SK-N-SH (cell line): ENCODE measurements around the gene PHF12. TPM values are rescaled to one million over a fixed set of nuclear protein-coding genes. Genes with fewer than 3 reads are reported as not detected.

Experiments used
- CTCF ChIA-PET: fragments of 300-600, 350-600 bp; formaldehyde crosslinking; extraction: SDS; loops from one replicate; lab custom pipeline; 2021; lab: Yijun Ruan, JAX
- POLR2A ChIA-PET: fragments of 350-600 bp; sonication (Branson Sonifier 250); formaldehyde crosslinking; extraction: SDS; loops from one replicate; lab custom pipeline; 2020; ENCODE audit warnings: antibody characterized with exemption, inconsistent platforms; lab: Yijun Ruan, JAX
- DNase-seq: peaks from one replicate; pipeline ENCODE4 v3.0.0; 2012
- H2AFZ ChIP-seq: fragments of 200-600 bp; sonication (generic); 2 replicates; pipeline ENCODE4 v1.8.1; 2016; ENCODE audit warnings: antibody characterized with exemption, mild to moderate bottlenecking, low read depth
- H3F3A ChIP-seq: fragments of 200-600 bp; sonication (generic); replicated peaks from 2 replicates; pipeline ENCODE3; 2016; ENCODE audit warnings: antibody characterized with exemption, mild to moderate bottlenecking; ENCODE audit not compliant: insufficient read depth
- H3K27ac ChIP-seq, 2 experiments: fragments of 200-500 bp in 1 of 2; fragments of 200-600 bp in 1 of 2; sonication (Bioruptor generic) in 1 of 2; sonication (generic), shearing (Covaris generic) in 1 of 2; 2 replicates each; pipeline versions ENCODE4 v1.5.1 to v1.6.1; 2014 to 2016; ENCODE audit warnings: low read depth in 2 of 2, inconsistent platforms in 1 of 2, low read length in 1 of 2, mild to moderate bottlenecking in 1 of 2, mixed read lengths in 1 of 2
- H3K27me3 ChIP-seq: fragments of 200-600 bp; sonication (generic), shearing (Covaris generic); 2 replicates; pipeline ENCODE4 v1.6.1; 2016; ENCODE audit warnings: mixed run types; ENCODE audit not compliant: insufficient read depth
- H3K36me3 ChIP-seq, 2 experiments: fragments of 200-500 bp in 1 of 2; fragments of 200-600 bp in 1 of 2; sonication (Bioruptor generic) in 1 of 2; sonication (generic) in 1 of 2; replicated peaks in 1 of 2; 2 replicates each; pipeline versions ENCODE3 to v1.5.1; 2014 to 2016; ENCODE audit warnings: low read length in 1 of 2, mild to moderate bottlenecking in 1 of 2; ENCODE audit not compliant: insufficient read depth in 2 of 2, control insufficient read depth in 1 of 2
- H3K4me1 ChIP-seq, 2 experiments: fragments of 200-500 bp in 1 of 2; fragments of 200-600 bp in 1 of 2; sonication (Bioruptor generic) in 1 of 2; sonication (generic), shearing (Covaris generic) in 1 of 2; 2 replicates each; pipeline versions ENCODE4 v1.5.1 to v1.6.1; 2014 to 2016; ENCODE audit warnings: low read depth in 1 of 2, low read length in 1 of 2, mixed run types in 1 of 2; ENCODE audit not compliant: insufficient read depth in 2 of 2, control insufficient read depth in 1 of 2
- H3K4me2 ChIP-seq: fragments of 200-600 bp; sonication (generic), shearing (Covaris generic); 2 replicates; pipeline ENCODE4 v1.6.1; 2017; ENCODE audit warnings: mixed run types
- H3K4me3 ChIP-seq, 2 experiments: fragments of 200-500 bp in 1 of 2; fragments of 200-600 bp in 1 of 2; sonication (Bioruptor generic) in 1 of 2; sonication (generic), shearing (Covaris generic) in 1 of 2; 2 replicates each; pipeline versions ENCODE4 v1.5.1 to v1.8.1; 2014 to 2016; ENCODE audit warnings: low read depth in 2 of 2, inconsistent platforms in 1 of 2, low read length in 1 of 2, mild to moderate bottlenecking in 1 of 2, mixed read lengths in 1 of 2, moderate library complexity in 1 of 2
- H3K79me2 ChIP-seq: fragments of 200-600 bp; sonication (generic); 2 replicates; pipeline ENCODE4 v1.8.1; 2017; ENCODE audit warnings: mild to moderate bottlenecking; ENCODE audit not compliant: insufficient read depth
- H3K9ac ChIP-seq: fragments of 200-600 bp; sonication (generic); 2 replicates; pipeline ENCODE4 v1.6.1; 2017; ENCODE audit warnings: mixed run types
- H3K9me2 ChIP-seq: fragments of 200-600 bp; sonication (generic); 2 replicates; pipeline ENCODE4 v1.6.1; 2017; ENCODE audit warnings: mixed run types
- H3K9me3 ChIP-seq: fragments of 200-600 bp; sonication (generic); 2 replicates; pipeline ENCODE4 v1.6.1; 2017; ENCODE audit warnings: mixed run types, mild to moderate bottlenecking, moderate library complexity
- H4K20me1 ChIP-seq: fragments of 200-600 bp; sonication (generic); 2 replicates; pipeline ENCODE4 v1.6.1; 2017; ENCODE audit warnings: mild to moderate bottlenecking, mixed run types; ENCODE audit not compliant: insufficient read depth
- CTCF ChIP-seq: fragments of 200-600 bp; sonication (generic); IDR thresholded peaks from 2 replicates; pipeline ENCODE4 v1.6.1; 2017; ENCODE audit warnings: antibody characterized with exemption, mild to moderate bottlenecking, moderate library complexity
- ELF1 ChIP-seq: IDR thresholded peaks from 2 replicates; pipeline ENCODE4 v1.4.0; 2012
- EP300 ChIP-seq, 2 experiments: IDR thresholded peaks; 2 replicates each; pipeline versions ENCODE4 v1.4.0 to v1.6.1; 2012; ENCODE audit warnings: borderline replicate concordance in 1 of 2, low read depth in 1 of 2, low read length in 1 of 2
- FOXJ3 ChIP-seq: sonication (generic); formaldehyde crosslinking; IDR thresholded peaks from 2 replicates; pipeline ENCODE4 v1.5.1; 2020; ENCODE audit warnings: mild to moderate bottlenecking, missing genetic modification reagents
- FOXM1 ChIP-seq: IDR thresholded peaks from 2 replicates; pipeline ENCODE4 v1.4.0; 2012; ENCODE audit warnings: low read depth, mild to moderate bottlenecking
- GATA2 ChIP-seq: sonication (generic); formaldehyde crosslinking; IDR thresholded peaks from 2 replicates; pipeline ENCODE4 v1.5.0; 2020; ENCODE audit warnings: mild to moderate bottlenecking, missing genetic modification reagents
- MAX ChIP-seq: IDR thresholded peaks from 2 replicates; pipeline ENCODE4 v1.4.0; 2012; ENCODE audit warnings: low read depth
- MEF2A ChIP-seq: IDR thresholded peaks from 2 replicates; pipeline ENCODE4 v1.4.0; 2012; ENCODE audit warnings: low read depth, borderline replicate concordance
- POLR2AphosphoS5 ChIP-seq: IDR thresholded peaks from 2 replicates; pipeline ENCODE4 v1.6.1; 2012; ENCODE audit warnings: low read depth, low read length
- RAD21 ChIP-seq: IDR thresholded peaks from 2 replicates; pipeline ENCODE4 v1.6.1; 2012; ENCODE audit warnings: mild to moderate bottlenecking, low read length
- RCOR1 ChIP-seq: fragments of 150-350 bp; IDR thresholded peaks from 2 replicates; pipeline ENCODE4 v1.6.1; 2017; ENCODE audit warnings: antibody characterized with exemption, low read length
- REST ChIP-seq: IDR thresholded peaks from 2 replicates; pipeline ENCODE4 v1.6.1; 2012; ENCODE audit warnings: mild to moderate bottlenecking, low read depth, low read length, moderate library complexity
- USF1 ChIP-seq: IDR thresholded peaks from 2 replicates; pipeline ENCODE4 v1.4.0; 2012; ENCODE audit warnings: low read depth, borderline replicate concordance
- YY1 ChIP-seq: IDR thresholded peaks from 2 replicates; pipeline ENCODE4 v1.4.0; 2012; ENCODE audit warnings: low read depth, mild to moderate bottlenecking
- ZBTB33 ChIP-seq: IDR thresholded peaks from 2 replicates; pipeline ENCODE4 v1.4.0; 2012; ENCODE audit warnings: low read depth, borderline replicate concordance
- WGBS: methylation state at CpG from one replicate; pipeline ENCODE4 v1.1.6; 2017; ENCODE audit warnings: low lambda C conversion rate; 5-methylcytosine and 5-hydroxymethylcytosine counted together
- polyA plus RNA-seq, 3 experiments: library from polyadenylated mRNA; depleted of rRNA; stranded (reverse); fragments of >200 nt; gene quantifications; 2 replicates each; pipeline ENCODE4 v1.2.3, GENCODE V29; 2012
- TF ChIP-seq, protein P1 (sequence below): fragments of 150-350 bp; IDR thresholded peaks from 2 replicates; pipeline ENCODE4 v1.6.1; 2016; ENCODE audit warnings: mild to moderate bottlenecking, low read depth, low read length

PHF12 gene
- polyA plus RNA-seq, 1 of the 3 experiments (the other 2 are of a cell fraction), result 24.0 TPM

GRCh38 chr17:28977659-28978355 is 26.5 kb upstream of the PHF12 start:
- no peak for DNase-seq
- Histone ChIP-seq H3K4me2 (no peak overlapping the region), H3K4me3 (no peak overlapping the region), H3K27ac (peak overlapping the region in 1 of 2 experiments; percentile 24; a peak in 1 of 4 replicates), H2AFZ (no peak overlapping the region), H3K36me3 (no peaks in the 10 kb centered on the region), H3K27me3 (peaks cover 4% of the 10 kb centered on the region; the same call in 1 of the 2 replicates), H4K20me1 (0 out of 2 replicates have a peak, but pooled peaks cover 4% of the 10 kb centered on the region), H3K9me2 (no peaks in the 10 kb centered on the region), H3F3A (no peaks in the 10 kb centered on the region), H3K9me3 (no peaks in the 10 kb centered on the region), H3K9ac (no peak overlapping the region), H3K4me1 (peaks cover 3 to 59% of the 10 kb centered on the region in 2 experiments), H3K79me2 (no peaks in the 10 kb centered on the region)
- POLR2A ChIA-PET, result no interaction called here
- CTCF ChIA-PET, result interaction anchor here (1.0 to 3.4 kb wide), 6 partner anchors 13 to 603 kb away, joined by 3 to 11 read pairs (median 4); no protein-coding TSS in a partner anchor
- WGBS, result 72% methylated on average over 6 of the region's 8 CpGs
- TF ChIP-seq FOXJ3 (CRISPR knock-in tag), result no peak
- no peak for TF ChIP-seq ELF1
- TF ChIP-seq USF1, result no peak
- TF ChIP-seq ZBTB33, result no peak
- TF ChIP-seq GATA2 (CRISPR knock-in tag), result no peak
- no peak for TF ChIP-seq FOXM1
- no peak for TF ChIP-seq CTCF
- TF ChIP-seq YY1, result no peak
- TF ChIP-seq EP300 (IDR thresholded peaks at IDR 0.05; ENCODE audit: borderline replicate concordance in 1 of 2, low read depth in 1 of 2, low read length in 1 of 2), result no peak
- no peak for TF ChIP-seq POLR2AphosphoS5
- TF ChIP-seq MEF2A, result no peak
- TF ChIP-seq, protein P1, sequence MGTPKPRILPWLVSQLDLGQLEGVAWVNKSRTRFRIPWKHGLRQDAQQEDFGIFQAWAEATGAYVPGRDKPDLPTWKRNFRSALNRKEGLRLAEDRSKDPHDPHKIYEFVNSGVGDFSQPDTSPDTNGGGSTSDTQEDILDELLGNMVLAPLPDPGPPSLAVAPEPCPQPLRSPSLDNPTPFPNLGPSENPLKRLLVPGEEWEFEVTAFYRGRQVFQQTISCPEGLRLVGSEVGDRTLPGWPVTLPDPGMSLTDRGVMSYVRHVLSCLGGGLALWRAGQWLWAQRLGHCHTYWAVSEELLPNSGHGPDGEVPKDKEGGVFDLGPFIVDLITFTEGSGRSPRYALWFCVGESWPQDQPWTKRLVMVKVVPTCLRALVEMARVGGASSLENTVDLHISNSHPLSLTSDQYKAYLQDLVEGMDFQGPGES, result no peak
- no peak for TF ChIP-seq RCOR1
- TF ChIP-seq RAD21, result no peak
- no peak for TF ChIP-seq MAX
- no peak for TF ChIP-seq REST
